Measurements from ENCODE around the gene NR2F6.

The NR2F6 gene

DNA sequence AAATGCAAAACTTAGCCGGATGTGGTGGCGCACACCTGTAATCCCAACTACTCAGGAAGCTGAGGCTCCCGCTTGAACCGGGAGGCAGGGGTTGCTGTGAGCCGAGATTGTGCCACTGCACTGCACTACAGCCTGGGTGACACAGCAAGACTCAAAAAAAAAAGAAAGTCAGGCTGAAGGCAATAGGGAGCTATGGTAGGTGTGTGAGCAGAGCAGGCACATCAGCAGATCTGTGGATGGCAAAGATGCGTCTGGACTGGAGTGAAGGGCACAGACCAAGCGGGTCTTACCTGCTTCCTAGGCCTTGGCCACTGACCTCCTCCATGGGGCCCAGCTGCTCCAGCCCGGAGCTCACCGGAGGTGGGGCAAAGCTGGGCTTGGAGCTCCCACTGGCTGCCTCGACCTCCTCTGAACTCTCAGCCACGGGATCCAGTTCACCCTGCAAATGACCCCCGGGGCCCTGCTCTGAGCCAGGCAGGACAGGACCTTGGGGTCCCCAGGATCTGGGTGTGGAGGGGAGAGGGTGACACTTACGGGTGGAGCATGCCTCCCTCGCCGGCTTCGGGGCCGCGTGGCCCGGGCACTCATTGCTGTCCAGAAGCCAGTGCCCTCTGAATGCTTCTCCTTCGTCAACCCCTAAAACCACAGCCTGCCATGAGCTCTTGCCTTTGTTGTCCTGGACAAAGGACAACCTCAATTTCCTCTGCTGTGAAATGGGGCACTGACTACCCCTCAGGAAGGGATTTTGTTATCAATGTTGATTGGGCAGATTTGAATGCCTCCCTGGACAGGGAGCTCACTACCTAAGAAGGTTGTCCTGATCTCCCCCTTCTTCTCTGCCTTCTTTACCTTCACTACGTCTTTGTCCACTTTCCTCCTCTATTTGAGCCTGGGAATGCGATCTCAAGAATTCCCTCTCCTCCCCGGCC, 18.3 kb upstream of the NR2F6 start:
- no peak for DNase-seq

GRCh38 chr19:17262557-17262956, 16.8 kb upstream of the NR2F6 start:
- DNase-seq: no peak

- DNase-seq: peak; percentile 91
Measured at GRCh38 chr19:17260842-17261325, 15.2 kb upstream of the NR2F6 start.

DNA sequence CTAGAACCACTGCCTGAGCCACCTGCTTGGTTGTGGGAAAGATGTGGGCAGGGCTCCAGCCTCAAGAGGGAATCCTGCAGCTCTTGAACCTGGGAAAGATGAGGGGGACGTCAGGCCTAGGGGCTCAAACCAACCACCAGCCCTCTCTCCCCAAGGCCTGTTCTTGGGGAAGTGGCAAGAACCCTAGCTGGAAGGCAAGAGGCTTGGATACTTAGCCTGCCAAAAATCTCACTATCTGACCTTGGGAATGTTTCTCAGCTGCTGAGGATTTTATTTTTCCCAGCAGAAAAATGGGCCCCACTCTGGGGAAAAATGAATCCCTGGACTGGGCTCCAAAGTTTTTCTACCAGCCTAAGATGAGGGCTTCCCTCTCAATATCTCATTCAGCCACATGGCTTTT, 14.2 kb upstream of the NR2F6 start:
- DNase-seq: no peak

DNA sequence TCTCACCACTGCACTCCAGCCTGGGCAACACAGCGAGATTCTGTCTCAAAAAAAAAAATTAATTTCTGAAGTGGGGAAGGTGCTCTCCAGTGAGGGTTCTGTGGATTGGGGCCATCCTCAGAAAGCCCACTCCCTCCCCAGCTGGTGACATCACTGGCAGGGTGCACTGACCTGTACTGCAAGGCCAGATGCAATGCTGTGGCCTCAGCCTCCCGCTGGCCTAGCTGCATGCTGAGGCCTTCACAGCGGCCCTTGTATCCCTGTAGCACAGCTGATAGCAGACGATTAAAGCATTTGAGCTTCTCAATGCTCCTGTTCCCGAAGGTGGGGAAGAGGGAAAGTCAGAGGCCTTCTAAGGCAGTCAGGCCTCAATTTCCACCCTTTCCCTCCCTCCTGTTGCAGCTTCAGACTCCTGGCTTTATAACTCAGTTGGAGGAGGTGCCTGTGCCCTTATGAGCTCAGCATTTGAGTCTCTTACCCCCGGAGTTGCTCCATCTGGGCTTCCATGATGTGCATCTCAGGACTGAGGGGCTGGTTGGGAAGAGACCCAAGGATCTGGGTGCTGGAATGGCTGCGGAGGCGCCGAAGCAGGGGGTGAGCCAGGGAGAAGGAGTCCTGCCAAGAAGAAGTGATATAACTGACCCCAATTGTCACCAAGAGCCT, 13.5 kb upstream of the NR2F6 start:
- no peak for DNase-seq

DNA sequence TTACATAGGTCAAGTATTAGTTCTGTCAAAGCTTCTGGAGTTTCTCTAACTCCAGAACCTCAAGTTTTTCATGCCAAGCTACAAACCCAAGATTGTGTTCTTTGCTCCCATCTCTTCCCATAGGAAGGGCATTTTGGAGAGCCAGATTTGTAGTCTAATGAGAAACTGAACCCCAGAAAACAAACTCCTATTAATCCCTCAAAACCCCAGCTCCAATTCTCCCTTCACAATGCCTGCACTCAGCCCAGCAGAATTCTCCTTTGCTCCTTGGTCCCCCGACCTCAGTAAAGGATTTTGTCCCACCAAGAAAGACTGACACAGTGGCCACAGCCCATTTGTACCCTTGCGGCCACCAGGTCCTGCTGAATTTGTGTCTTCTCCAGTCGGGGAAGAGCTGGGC, 10.4 kb upstream of the NR2F6 start:
- DNase-seq: no peak

- DNase-seq: no peak
Measured at GRCh38 chr19:17255150-17255621, 9.5 kb upstream of the NR2F6 start.

DNA sequence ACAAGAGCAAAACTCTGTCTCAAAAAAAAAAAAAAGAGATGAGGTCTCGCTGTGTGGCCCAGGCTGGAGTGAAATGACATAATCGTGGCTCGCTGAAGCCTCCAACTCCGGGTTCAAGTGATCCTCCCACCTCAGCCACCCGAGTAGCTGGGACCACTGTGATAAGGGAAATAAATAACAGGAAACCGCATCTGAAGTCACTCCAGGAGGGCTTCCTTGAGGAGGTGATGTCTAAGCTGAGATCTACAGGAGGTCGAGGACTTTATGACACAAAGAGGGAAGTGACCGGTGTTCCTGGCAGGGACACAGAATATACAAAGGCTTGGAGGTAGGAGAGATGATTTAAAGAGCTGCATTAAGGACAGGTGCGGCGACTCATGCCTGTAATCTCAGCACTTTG, 8.9 kb upstream of the NR2F6 start:
- DNase-seq: no peak

DNA sequence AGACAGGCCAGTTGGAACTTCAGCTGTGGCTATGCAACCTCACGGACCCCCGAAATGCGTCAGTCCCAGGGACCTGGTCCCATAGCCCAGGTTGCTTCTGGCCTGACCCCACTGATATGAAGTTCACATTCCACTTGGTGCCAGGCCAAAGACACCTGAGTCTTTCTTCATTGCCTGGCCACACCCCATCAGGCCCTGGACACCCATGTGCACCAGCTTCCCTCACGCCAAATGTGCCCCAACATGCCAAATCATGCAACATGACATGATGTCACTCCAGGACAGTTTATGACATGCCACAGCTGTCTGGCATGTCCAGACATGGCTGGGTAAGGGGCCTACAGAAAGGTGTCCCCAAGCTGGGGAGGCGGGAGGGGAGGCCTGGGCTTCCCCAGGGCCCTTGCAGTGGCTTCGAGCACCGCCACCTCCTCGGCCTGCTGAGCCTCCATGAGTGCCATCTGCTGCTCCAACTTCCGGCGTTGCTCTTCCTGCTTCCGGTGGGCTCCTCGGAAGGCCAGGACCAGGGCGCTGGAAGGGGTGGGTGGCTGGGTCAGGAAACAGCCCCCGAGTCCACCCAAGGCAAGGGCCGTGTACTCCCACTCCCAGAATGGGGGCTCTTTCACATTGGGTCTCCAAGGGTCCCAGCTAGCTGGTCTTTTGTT, 4.3 kb upstream of the NR2F6 start:
- DNase-seq: no peak

DNA sequence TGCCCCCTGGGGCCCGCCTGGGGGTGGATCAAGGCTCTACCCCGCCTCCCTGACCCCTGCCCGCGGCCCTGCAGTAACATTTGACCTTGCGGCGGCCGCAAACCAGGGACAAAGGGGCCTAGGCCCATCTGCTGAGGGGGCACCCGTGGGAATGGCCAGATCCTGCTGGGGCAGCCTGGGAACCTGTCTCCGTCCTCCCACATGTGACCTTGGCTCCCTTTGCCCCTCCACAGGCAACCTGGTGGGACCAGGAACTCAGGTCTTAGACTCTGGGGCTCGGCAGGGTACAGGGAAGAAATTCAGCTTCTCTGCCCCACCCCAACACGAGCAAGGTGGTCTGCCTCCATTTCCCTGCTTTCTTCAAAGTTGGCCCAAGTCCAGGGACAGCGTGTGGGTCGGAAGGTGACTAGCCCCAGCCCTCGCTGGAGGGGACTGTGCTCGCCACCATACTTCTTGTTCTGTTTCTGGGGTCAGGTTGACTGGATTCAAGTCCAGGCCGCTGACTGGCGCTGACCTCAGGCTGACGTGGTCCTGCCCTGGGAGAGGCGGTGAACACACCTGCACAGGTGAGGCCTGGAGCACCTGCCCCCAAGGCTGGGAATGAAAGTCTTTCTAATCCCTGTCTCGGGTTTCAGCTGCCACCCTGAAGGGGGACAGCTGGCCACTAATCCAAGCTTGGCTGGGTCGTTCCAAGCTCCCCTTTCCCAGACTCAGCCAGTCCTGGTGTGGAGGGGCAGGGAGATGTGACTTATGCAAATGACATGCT, 2.5 kb upstream of the NR2F6 start:
- no peak for DNase-seq

- no peak for DNase-seq
Measured at GRCh38 chr19:17246681-17247425, 1.1 kb upstream of the NR2F6 start.

DNA sequence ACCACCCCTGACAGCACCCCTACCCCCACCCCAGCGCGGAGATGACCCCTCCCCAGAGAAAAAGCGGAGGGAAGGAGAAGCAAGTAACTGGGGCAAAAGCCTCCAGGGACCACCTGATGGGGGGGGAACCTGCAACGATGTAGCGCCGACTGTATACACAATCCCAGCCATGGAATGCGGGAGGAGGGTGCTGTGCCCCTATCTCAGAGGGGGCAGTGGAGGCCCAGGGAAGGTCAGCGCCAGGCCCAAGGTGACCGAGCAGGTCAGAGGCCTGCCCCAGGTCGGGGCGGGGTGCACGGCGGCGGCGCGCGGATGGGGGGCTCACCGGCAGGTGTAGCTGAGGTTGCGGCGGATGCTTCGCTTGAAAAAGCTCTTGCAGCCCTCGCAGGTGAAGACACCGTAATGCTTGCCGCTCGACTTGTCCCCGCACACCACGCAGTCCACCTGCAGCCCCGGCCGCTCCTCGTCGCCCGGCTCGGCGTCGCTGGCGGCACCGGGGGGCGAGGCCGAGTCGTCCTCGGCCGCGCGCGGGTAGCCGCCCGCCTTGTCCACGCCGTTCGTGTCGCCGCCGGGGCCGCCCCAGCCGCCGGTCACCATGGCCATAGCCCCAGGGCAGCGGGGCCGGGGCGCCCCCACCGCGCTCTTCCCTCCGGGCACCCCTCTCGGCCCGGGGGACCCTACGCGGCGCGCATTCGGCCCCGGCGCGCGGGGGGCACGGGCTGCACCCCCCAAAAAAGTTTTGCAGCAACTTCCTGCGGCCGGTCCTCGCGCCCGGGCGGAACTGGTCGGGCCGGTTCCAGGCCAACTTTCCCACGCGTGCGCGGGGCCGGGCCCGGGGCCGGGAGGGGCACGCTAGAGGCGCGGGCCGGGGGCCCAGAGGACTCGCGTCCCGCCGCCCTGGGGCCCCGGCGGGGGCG, 843 bp downstream of the NR2F6 start:
- DNase-seq: no peak

DNA sequence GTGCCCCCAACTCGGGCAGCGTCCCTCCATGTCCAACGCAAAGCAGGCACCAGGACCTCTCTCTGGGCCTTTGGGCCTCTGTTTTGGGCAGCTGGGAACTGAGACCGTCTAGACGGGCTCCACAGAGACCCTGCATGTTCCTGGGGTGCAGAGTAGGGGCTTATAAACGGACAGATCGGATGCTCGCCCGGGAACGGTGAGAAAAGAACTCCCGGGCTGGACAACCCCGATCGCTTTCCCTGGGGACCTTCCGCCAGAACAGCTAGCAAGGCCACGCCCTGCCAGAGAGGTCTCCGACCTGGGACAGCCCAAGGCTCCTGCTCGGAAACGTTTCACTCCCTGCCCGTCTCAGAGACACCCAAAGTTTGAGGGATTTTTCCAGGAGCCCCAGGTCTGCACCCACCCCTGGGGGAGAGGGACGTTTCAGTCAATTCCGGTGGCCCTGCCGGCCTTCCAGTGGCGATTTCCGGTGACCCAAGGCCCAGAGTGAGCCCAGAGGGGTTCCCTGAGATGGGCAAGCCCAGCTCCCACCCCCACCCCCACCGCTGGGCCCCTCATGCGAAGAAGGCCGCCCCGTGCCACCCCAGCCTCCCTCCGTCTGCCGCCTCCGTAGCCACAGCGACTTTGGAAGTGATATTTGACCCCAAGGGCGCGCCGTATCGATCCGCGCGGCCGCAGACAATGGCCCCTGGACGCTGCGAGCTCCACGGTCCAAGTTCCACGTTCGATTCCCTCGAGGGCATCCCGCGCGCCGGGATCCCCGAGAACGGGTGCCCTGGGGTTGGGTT, 1.7 kb downstream of the NR2F6 start:
- DNase-seq: no peak

DNA sequence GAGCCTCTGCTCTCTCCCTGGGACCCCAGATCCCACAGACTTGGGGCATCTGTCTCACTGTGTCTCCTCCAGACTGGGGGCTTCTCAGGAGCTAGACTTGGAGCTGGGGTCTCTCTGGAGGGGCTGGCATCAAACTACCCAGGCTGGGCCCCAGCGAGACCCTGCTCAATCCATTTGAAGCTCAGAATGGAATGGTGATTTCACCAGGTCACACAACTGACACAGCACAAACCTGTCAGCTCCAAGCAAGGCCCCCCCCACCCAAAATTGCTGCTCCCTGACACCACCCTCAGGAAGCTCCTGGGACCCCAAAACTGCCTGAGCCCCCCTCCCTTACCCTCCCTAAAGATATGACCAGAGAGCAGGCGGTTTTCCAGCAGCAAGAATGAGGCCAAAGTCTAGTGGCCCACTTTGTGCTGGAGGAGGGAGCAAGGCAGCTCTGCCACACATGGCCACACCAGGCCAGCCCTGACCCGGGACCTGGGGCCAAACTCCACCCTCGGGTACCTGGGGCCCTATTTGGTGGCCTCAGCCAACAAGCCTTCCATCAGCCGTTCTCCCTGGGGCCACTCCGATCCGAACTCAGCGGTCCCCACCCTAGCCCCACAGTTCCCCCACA, 2.4 kb downstream of the NR2F6 start:
- DNase-seq: no peak

DNA sequence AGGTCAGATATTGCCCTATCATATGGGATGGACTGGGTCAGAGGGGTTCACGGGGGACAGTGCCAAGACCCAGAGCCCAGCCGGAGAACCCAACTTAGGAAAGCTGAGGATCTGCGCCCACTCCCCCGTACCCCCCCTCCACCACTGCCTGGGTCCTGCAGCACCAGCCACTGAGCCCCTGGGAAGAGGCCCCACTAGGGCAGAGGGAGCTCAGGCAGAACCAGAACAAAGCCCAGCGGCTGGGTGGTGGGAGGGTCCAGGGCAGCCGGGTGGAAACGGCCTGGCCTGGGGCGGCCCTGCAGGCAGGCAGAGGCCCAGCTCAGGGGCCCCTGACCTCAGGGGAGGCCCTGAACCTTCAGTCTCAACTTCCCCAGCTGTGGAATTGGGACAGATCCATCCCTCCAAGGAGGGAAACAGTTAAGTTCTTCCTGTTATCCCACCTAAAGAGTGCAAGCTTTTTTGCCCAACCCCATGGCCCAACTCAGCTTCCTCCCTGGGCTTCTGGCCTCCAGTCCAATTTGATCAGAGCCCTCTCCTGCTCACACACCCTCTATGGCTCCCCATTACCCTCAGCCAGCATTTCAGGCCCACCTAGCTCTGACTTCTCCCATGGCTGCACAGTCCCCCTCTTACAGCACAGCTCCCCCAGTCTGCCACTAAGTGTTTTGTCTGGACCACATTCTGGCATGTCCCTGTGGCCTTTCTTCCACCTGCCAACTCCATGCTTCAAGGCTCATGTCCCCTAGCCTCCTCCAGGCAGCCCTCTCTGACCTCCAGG, 3.1 kb downstream of the NR2F6 start:
- DNase-seq: no peak

GRCh38 chr19:17240826-17241399, 4.8 kb downstream of the NR2F6 start:
- no peak for DNase-seq

DNA sequence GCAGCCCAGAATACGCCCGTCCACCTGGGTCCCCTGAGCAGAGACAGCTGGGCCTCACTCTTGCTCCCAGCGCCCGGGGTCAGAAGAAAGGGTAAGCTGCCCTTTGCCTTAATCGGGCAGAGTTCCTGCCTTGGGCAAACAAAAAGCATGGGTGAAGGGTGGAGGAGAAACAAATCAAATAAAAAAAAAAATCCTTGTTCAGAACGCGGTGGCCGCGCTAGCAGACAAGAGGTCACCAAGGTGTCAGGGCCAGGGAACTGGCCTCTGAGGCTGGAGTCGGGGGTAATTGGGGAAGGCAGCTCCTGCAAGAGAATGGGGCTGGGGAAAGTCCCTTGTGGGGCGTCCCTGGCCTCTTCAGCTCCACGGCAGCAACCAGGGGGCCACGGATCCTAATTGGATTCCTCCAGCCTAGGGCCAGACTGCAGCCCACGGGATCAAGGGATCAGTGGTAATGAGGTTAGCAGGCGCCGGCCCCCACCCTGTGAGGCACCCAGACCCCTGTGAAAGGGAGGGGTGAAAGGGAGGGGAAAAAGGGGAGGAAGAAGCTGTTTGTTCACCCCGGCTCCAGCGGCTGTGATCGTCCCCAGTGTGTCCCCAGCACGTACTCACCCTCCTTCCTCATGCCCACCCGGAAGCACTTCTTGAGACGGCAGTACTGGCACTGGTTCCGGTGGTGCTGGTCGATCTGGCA, 5.5 kb downstream of the NR2F6 start:
- no peak for DNase-seq

Data from activated naive CD4-positive, alpha-beta T cell treated with Interleukin-2 at 50 U/mL for 16 hours (primary cell).